WTC11 (cell line): ENCODE results near the gene FMOD.

ENCODE experiments used
- EMX1 ChIP-seq: fragments of 250-450 bp; sonication (Bioruptor Pico); IDR thresholded peaks from 2 replicates; pipeline ENCODE4 v1.8.0; 2021; ENCODE audit warnings: mild to moderate bottlenecking
- IRF2 ChIP-seq: sonication (generic); formaldehyde crosslinking; IDR thresholded peaks from 2 replicates; pipeline ENCODE4 v1.8.0; 2022; ENCODE audit warnings: low read depth, missing genetic modification reagents, borderline replicate concordance
- JUN ChIP-seq: sonication (generic); formaldehyde crosslinking; IDR thresholded peaks from 2 replicates; pipeline ENCODE4 v1.8.0; 2023; ENCODE audit warnings: mild to moderate bottlenecking, missing genetic modification reagents
- TEAD1 ChIP-seq: sonication (generic); formaldehyde crosslinking; IDR thresholded peaks from 2 replicates; pipeline ENCODE4 v1.8.0; 2022; ENCODE audit warnings: mild to moderate bottlenecking, missing genetic modification reagents
- ZBTB21 ChIP-seq: sonication (generic); formaldehyde crosslinking; IDR thresholded peaks from 2 replicates; pipeline ENCODE4 v1.8.1; 2023; ENCODE audit warnings: mild to moderate bottlenecking, missing genetic modification reagents, borderline replicate concordance
- TF ChIP-seq, protein P1 (sequence below): fragments of 200-600 bp; IDR thresholded peaks from 2 replicates; pipeline ENCODE4 v1.8.0; 2022; ENCODE audit warnings: antibody characterized with exemption
- TF ChIP-seq, protein P2 (sequence below): sonication (generic); formaldehyde crosslinking; IDR thresholded peaks from 2 replicates; pipeline ENCODE4 v1.8.1; 2023; ENCODE audit warnings: mild to moderate bottlenecking, missing genetic modification reagents

DNA sequence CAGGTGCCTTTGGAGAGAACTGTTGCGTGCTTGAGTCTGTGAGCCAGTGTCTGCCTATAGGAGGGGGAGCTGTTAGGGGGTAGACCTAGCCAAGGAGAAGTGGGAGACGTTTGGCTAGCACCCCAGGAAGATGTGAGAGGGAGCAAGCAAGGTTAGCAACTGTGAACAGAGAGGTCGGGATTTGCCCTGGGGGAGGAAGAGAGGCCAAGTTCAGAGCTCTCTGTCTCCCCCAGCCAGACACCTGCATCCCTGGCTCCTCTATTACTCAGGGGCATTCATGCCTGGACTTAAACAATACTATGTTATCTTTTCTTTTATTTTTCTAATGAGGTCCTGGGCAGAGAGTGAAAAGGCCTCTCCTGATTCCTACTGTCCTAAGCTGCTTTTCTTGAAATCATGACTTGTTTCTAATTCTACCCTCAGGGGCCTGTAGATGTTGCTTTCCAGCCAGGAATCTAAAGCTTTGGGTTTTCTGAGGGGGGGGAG, 43.2 kb downstream of the FMOD start:
- TF ChIP-seq, protein P1, sequence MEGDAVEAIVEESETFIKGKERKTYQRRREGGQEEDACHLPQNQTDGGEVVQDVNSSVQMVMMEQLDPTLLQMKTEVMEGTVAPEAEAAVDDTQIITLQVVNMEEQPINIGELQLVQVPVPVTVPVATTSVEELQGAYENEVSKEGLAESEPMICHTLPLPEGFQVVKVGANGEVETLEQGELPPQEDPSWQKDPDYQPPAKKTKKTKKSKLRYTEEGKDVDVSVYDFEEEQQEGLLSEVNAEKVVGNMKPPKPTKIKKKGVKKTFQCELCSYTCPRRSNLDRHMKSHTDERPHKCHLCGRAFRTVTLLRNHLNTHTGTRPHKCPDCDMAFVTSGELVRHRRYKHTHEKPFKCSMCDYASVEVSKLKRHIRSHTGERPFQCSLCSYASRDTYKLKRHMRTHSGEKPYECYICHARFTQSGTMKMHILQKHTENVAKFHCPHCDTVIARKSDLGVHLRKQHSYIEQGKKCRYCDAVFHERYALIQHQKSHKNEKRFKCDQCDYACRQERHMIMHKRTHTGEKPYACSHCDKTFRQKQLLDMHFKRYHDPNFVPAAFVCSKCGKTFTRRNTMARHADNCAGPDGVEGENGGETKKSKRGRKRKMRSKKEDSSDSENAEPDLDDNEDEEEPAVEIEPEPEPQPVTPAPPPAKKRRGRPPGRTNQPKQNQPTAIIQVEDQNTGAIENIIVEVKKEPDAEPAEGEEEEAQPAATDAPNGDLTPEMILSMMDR = no peak
- TF ChIP-seq EMX1 (CRISPR knock-in tag) (no peak), ZBTB21 (CRISPR knock-in tag) (no peak), TEAD1 (CRISPR knock-in tag) (no peak), IRF2 (CRISPR knock-in tag) (no peak), JUN (CRISPR knock-in tag) (no peak)
- TF ChIP-seq, protein P2, sequence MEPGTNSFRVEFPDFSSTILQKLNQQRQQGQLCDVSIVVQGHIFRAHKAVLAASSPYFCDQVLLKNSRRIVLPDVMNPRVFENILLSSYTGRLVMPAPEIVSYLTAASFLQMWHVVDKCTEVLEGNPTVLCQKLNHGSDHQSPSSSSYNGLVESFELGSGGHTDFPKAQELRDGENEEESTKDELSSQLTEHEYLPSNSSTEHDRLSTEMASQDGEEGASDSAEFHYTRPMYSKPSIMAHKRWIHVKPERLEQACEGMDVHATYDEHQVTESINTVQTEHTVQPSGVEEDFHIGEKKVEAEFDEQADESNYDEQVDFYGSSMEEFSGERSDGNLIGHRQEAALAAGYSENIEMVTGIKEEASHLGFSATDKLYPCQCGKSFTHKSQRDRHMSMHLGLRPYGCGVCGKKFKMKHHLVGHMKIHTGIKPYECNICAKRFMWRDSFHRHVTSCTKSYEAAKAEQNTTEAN (CRISPR knock-in tag) = no peak
